HG03571 (cell line): ENCODE data around the gene HLA-DPA1.

Source experiments
- ATAC-seq: cut with Tn5 transposase; IDR thresholded peaks from one replicate; pipeline ENCODE4 v1.9.1; 2021; ENCODE audit not compliant: unreplicated experiment

The HLA-DPA1 gene

DNA sequence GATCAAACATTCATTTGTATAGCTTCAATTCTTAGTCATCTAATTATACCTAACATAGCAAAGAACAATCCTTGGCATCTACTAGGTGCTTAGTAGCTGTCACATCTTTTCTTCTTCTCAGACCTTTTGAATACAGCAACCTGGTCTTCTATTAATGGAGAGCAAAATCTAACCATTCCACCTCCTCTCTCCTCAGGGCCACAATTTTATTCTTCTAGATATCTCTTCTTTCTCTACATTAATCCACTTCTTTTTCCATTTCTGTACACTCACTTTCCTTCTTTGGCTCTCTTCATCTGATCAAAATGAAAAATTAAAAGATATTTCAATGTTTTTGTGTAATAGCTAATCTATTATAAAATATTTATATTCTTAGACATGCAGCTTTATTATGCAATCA lies 55.0 kb downstream of the HLA-DPA1 start:
- no peak for ATAC-seq

DNA sequence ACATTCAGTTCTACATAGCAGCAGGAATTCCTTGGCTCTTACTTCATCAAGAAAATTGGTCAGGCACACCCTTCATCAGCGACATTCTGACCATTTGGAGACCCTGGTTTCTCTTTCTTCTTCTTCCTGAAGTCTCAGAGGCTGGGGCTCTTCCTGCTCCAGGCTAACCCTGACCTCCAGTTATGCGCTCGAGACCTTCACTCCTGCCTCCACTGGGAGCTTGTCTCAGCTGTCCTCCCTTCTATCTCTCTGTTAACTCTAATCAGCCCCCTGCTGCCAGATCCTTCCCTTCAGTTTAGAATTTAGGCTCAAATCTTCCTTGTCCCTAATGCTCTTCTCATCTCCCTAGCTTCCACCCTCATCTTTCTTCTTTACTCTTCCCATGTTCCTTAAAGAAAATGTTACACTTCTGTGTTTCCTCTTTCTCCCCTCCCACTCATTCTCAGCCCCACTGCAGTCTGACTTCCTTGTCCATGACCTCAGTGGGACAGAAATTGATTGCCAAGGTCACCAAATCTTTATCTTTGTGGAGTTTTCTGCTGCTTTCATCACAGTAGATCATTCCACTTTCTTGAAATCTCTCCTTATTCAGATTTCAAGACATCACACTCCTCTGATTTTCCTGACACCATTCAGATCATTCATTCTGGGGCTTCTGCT lies 55.6 kb downstream of the HLA-DPA1 start:
- ATAC-seq: no peak

DNA sequence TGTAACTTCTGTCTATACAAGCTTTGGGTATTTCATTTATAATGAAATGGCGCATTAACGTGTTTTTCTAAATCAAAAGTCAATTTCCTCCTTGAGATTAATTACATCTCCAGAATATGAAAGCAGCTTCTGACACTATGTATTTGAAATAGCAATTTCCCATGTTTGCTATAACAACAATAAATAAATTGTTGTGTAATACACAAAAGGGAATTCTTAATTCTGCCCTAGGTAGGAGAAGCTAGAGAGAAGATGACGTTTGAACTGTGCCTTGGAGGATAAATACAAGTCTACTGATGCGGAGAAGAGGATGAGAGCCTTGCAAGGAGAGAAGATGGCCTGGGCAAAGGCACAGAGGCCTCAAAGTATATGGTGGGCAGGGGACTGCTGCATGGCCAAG lies 56.4 kb downstream of the HLA-DPA1 start:
- ATAC-seq: no peak

DNA sequence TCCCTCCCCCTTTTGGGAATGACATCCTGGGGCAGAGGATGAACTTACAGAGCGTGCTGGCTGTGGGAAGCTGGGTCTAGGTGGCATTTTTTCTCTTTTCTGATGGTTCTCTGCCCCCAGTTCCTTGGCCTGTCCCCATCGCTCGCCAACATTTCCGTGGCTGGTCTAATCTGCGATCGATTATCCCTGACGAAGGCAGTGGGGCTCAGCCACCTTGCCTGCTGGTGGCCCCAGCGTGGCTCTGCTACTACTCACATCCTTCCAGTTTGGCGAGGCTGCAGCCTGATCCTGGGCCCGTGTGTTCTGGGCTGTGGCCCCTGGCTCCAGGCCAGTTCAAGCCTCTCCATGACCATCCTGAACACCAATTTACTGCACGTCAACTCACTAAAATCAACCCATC lies 57.7 kb downstream of the HLA-DPA1 start:
- no peak for ATAC-seq

DNA sequence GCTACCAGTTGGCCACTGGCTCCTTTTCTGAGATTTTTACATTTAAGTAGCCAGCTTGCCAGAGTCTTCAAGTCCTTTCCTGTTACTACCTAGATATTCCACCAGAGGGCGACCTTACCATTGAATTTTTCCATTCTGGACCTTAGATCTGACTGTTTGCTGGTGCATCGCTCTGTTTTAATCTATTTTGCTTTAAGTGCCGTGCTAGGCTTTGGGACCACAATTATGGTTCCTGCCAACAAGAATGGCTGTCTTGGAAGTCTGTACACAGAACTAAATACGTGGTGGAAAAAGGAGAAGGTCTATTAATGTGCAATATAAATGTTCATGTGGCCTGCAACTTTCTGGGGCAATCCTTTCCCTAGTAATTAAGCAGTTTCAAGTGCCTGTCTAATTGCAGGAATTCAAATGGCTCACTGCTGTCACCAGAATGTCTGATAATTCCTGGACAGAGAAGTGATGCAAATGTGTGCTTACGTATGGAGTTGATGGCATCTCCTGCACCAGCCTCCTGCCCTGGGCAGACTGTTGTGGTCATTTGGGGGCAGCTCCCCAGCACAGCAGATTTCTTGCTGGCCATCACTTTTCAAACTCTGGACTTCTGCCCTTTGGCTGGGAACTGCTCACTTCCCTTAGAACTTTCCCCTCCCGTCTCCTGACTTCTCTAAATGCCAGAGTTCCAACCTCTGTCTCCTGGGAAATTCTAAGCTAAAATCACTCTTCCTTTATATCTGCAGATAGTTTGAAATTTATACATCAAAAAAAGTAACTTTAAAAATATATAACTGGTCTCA lies 58.4 kb downstream of the HLA-DPA1 start:
- ATAC-seq: no peak
